Activated T-cell treated with anti-CD3 and anti-CD28 coated beads, Interleukin-2, amount 50 U/mL, for 24 hours (primary cell): Measurements from ENCODE around the gene POU6F2.

Experiments used
- DNase-seq: peaks from one replicate; pipeline ENCODE4 v3.0.0-alpha.2; 2020
- H3K27ac Mint-ChIP-seq: 2 replicates; pipeline ENCODE4 v1.8.0; 2020; ENCODE audit warnings: mild to moderate bottlenecking, mixed read lengths
- H3K27me3 Mint-ChIP-seq: 2 replicates; pipeline ENCODE4 v1.8.0; 2020; ENCODE audit warnings: mixed read lengths
- H3K36me3 Mint-ChIP-seq: 2 replicates; pipeline ENCODE4 v1.8.0; 2020; ENCODE audit warnings: low read depth, mixed read lengths
- H3K4me1 Mint-ChIP-seq: 2 replicates; pipeline ENCODE4 v1.8.0; 2020; ENCODE audit warnings: low read depth, mixed read lengths
- H3K4me3 Mint-ChIP-seq: 2 replicates; pipeline ENCODE4 v1.8.0; 2020; ENCODE audit warnings: mild to moderate bottlenecking, moderate library complexity, mixed read lengths
- H3K9me3 Mint-ChIP-seq: 2 replicates; pipeline ENCODE4 v1.8.0; 2020; ENCODE audit warnings: mixed read lengths

POU6F2 gene

DNA sequence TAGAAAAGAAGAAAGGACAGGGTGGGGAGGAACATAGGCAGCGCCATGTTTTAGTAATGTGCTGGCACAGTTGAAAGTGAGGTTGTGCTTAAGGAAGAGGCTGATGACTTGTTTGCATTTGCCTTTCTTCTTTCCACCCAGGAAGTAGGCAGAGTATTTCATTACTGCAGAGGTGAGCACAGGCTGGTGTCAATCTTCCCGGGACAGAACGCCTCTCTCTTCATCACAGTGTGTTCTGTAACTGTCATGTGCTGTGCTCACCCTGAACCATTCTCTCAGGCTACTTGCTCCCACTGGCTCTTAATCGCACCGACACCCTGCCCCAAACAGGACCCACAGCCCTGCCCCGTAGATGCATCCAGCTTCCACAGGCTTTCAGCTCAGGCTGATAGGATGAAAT lies 452.7 kb downstream of the POU6F2 start:
- H3K4me3 Mint-ChIP-seq = no peak overlapping the region
- H3K36me3 Mint-ChIP-seq = no peaks in the 10 kb centered on the region
- no peak for DNase-seq
- peaks cover 3% of the 10 kb centered on the region for H3K27me3 Mint-ChIP-seq
- H3K4me1 Mint-ChIP-seq = no peaks in the 10 kb centered on the region
- H3K9me3 Mint-ChIP-seq = no peaks in the 10 kb centered on the region
- H3K27ac Mint-ChIP-seq = no peak overlapping the region

DNA sequence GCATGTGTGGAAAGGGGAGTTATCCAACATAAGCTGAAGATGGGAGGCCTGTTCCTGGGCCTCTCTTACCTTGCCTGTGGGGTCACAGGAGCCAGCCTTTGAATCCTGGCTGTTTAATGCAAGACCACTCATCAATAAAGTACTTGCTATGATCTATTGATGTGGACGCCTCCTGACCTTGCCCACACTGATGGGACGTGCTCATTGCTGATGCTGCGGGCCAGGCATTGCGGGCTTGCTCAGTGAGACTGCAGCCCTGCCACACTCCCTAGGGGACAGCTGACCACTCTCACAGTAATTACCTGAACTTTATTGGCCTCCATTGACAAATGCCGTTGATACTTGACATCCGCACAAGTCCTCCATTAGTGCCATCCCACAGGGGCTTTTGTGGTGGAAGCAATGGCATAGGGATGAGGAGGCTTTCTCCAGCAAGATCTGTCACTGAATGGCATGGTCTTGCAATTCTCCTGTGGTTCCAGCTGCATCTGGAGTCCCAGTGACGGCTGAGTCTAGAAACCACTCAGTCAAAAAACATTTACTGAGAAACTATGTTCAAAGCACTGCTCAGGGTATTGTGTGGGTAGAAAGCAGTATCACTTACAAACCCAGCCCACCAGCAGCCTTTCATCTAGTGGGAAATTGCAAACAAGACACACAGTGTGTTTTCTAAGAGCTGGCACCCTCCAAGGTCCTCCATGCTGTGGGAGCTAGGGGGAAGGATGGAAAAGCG lies 453.4 kb downstream of the POU6F2 start:
- no peaks in the 10 kb centered on the region for H3K36me3 Mint-ChIP-seq
- H3K4me3 Mint-ChIP-seq = no peak overlapping the region
- no peaks in the 10 kb centered on the region for H3K4me1 Mint-ChIP-seq
- no peak overlapping the region for H3K27ac Mint-ChIP-seq
- H3K27me3 Mint-ChIP-seq = peaks cover 3% of the 10 kb centered on the region
- no peaks in the 10 kb centered on the region for H3K9me3 Mint-ChIP-seq
- no peak for DNase-seq

DNA sequence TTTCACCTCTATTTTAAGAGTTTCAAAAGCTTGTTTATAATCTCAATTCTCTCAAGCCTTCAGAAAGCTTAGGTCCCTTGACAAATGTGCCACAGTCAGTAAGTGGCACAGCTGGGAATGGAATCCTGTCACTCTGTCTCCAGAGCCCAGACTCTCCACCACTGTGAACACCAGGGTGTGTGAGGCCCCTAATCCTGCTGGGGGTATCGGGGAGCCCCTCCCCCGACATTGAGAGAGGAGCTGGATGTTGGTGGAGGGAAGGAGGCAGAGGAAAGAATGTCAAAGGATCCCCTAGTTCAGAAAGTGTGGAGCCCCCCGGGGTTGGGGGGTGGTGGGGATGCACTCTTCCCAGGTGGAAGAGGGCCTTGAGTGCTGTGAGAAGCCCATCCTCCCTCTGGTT lies 454.7 kb downstream of the POU6F2 start:
- Mint-ChIP-seq H3K4me1 (no peaks in the 10 kb centered on the region), H3K27ac (no peak overlapping the region), H3K27me3 (peaks cover 3% of the 10 kb centered on the region), H3K9me3 (no peaks in the 10 kb centered on the region), H3K36me3 (no peaks in the 10 kb centered on the region), H3K4me3 (no peak overlapping the region)
- DNase-seq = no peak

DNA sequence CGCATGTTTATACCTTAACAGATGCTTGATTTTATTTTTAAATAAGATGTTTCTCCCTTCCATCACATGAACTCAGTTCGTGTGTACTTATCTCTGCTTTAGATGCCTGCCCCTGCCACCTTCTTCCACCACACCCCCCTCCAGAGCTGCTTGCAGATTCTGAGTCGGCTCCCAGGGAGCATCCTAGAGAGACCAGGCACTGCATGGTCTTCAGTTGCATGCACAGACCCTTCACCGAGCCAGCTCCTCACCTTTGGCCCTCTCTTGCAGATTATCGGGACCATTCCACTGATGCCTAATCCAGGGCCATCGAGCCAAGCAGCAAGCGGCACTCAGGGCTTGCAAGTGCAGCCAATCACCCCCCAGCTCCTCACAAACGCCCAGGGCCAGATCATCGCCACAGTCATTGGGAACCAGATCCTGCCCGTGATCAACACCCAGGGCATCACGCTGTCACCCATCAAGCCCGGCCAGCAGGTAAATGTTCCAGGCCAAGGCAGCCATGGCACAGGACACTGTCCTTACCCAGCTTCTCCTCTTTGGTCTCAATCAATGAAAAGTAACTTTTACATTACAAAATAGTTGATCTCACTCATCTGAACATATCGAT lies 455.2 kb downstream of the POU6F2 start:
- H3K27me3 Mint-ChIP-seq = peaks cover 3% of the 10 kb centered on the region
- no peak for DNase-seq
- H3K4me1 Mint-ChIP-seq = no peaks in the 10 kb centered on the region
- no peak overlapping the region for H3K27ac Mint-ChIP-seq
- no peaks in the 10 kb centered on the region for H3K9me3 Mint-ChIP-seq
- no peaks in the 10 kb centered on the region for H3K36me3 Mint-ChIP-seq
- no peak overlapping the region for H3K4me3 Mint-ChIP-seq

DNA sequence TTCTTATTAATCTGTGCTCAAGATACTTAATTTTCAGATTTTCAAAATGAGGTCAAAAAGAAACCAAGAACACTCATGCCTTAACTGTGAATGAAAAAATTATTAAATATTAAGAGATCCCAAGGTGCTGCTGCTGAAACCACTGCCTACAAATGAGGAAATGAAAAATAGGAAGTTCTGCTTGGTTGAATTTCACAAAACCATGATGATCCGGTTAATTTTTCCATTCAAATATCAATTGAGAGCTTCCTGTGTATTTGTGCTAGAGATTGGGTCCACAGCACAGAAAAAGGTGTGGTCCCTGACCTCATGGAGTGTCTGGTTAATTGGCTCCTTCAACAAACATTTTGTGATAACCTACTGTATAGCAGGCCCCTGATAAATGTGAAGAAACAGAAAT lies 455.8 kb downstream of the POU6F2 start:
- H3K27me3 Mint-ChIP-seq = peaks cover 8% of the 10 kb centered on the region
- no peaks in the 10 kb centered on the region for H3K4me1 Mint-ChIP-seq
- H3K36me3 Mint-ChIP-seq = no peaks in the 10 kb centered on the region
- no peak overlapping the region for H3K4me3 Mint-ChIP-seq
- no peaks in the 10 kb centered on the region for H3K9me3 Mint-ChIP-seq
- DNase-seq = no peak
- no peak overlapping the region for H3K27ac Mint-ChIP-seq

DNA sequence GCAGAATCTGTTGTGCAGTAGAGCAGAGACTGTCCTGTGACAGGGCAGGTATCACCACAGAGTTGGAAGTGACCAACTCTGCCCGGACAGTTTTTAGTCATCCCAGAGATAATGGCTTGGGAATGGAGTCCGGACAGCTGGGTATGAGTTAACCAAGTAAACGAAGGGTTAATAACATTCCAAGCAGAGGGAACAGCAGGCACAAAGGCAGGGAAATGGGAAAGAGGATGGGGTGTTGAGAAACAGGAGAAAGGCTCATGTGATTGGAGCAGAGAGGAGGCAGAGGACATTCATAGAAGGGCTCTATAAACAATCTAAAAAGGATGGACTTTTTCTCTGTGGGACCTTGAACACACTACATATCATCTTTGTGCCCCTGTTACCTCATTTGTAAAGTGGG lies 456.3 kb downstream of the POU6F2 start:
- no peak for DNase-seq
- no peaks in the 10 kb centered on the region for H3K36me3 Mint-ChIP-seq
- H3K4me1 Mint-ChIP-seq = no peaks in the 10 kb centered on the region
- H3K27ac Mint-ChIP-seq = no peak overlapping the region
- no peaks in the 10 kb centered on the region for H3K9me3 Mint-ChIP-seq
- H3K27me3 Mint-ChIP-seq = peaks cover 13% of the 10 kb centered on the region
- no peak overlapping the region for H3K4me3 Mint-ChIP-seq

DNA sequence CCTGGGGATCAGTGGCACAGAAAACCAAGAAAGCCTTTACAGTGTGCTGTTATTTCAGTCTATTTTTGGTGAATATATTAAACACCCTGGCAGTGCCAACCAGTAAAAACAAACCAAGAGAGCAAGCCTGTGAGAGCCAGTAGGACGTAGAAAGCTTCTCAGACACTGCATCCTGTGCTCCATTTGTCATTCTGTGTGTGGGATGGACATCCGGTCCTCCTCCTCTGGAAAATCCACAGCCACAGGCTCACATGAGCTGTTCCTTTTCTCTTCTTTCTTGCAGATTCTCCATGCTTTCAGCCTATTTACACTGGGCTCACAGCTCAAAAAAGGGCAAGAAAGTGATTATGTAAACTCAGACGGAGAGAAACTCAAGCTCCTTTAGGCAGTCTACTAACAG lies 468.8 kb downstream of the POU6F2 start:
- Mint-ChIP-seq H3K9me3 (no peaks in the 10 kb centered on the region), H3K27ac (no peak overlapping the region), H3K36me3 (no peaks in the 10 kb centered on the region), H3K4me1 (no peaks in the 10 kb centered on the region), H3K27me3 (peaks cover 46% of the 10 kb centered on the region), H3K4me3 (no peak overlapping the region)
- no peak for DNase-seq

DNA sequence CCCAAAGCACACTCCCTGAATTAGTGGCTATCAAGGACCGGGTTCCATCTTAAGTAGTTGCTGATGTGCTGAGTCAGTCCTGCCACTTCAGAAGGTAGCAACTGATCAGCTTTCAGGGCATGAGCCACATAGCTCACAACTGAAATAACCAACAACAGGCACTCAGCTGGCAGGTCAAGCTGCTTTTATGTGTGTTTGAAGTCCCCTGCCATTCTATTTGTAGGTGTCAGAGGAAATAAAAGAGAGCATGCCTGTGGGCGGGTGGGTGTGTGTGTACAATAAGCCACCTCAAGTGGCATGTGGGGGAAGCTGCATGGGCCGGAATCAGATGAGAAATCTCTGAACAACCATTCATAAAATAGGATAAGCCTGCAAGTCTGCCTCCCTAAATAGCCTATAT lies 474.2 kb downstream of the POU6F2 start:
- H3K9me3 Mint-ChIP-seq = no peaks in the 10 kb centered on the region
- H3K4me1 Mint-ChIP-seq = no peaks in the 10 kb centered on the region
- peaks cover 26% of the 10 kb centered on the region for H3K27me3 Mint-ChIP-seq
- H3K4me3 Mint-ChIP-seq = no peak overlapping the region
- no peak overlapping the region for H3K27ac Mint-ChIP-seq
- no peak for DNase-seq
- no peaks in the 10 kb centered on the region for H3K36me3 Mint-ChIP-seq

DNA sequence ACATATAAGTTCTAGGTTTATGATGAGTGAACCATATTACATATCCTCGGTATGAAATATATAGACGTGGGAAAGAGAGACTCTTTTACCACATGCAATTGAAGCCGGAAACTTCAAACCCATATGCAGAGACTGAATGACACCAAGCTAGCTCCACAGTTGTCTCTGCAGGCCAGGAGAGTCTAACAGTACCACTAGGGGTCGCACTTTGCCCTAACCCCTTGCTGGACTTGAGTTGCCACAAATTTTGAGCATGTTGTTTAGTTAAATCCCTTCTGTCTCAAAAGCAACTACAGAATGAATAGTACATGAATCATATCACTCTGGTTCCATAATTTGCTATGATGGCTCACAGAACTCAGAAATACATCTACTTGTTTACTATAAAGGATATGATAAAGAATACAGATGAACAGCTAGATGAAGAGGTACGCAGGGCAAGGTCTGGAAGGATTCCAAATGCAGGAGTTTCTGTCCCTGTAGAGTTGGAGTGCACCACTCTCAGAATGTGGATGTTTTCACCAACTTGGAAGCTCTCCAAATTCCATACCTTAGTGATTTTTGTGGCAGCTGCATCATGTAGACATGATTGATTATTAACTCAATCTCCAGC lies 476.1 kb downstream of the POU6F2 start:
- no peaks in the 10 kb centered on the region for H3K9me3 Mint-ChIP-seq
- H3K4me1 Mint-ChIP-seq = no peaks in the 10 kb centered on the region
- DNase-seq = peak; percentile 49
- H3K36me3 Mint-ChIP-seq = no peaks in the 10 kb centered on the region
- peaks cover 28% of the 10 kb centered on the region for H3K27me3 Mint-ChIP-seq
- H3K27ac Mint-ChIP-seq = no peak overlapping the region
- no peak overlapping the region for H3K4me3 Mint-ChIP-seq

DNA sequence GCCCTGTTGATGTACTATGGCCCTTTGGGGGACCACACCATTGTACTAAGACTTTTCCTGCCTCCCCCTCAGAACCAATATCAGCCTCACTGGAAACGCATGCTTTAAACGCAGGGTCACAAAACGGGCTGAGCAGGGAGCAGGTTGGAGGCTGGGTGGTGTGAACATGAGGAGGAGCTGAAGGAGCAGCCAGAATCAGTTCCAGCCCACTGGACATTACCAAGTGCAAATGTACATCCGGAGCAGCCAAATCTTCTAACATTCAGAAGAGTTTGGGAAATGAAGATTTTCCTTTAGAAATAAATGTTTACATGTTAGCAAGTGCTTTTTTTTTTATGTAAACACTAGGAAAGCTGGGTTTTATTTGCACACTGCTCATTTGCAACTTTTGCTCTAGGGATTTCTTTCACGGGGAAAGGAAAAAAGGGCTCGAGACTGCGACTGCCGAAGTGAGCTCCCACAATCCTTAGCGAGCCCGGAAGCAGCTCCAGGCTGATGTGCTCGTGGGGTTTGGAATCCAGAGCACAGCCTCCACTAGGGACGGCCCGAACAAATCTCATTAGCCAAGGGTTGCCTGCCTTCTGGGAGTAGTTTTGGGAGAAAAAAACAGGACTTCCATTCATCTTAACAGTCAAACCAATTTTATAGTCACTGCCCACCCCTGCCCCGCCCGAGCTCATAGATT lies 480.5 kb downstream of the POU6F2 start:
- no peaks in the 10 kb centered on the region for H3K4me1 Mint-ChIP-seq
- H3K27ac Mint-ChIP-seq = no peak overlapping the region
- no peak for DNase-seq

DNA sequence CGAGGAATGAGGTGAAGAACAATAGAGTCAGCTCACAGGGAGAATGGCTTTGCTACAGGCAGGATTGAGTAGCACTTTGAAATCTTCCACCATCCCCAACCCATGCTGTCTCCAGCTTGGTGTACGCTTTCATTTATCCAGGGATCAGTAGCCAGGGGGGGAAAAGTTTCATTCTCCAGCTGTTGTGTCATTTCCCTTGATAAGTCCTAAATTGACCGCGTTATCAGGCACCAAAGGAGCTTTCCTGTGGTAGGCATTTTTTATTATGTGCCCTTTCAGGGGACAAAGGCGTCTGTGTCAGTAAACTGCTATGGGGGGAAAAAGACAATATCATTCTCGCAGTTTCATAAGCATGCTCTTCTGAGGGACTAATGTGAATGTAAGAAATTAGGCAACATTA lies 481.9 kb downstream of the POU6F2 start:
- no peak overlapping the region for H3K4me3 Mint-ChIP-seq

More for the DNA sequence above, 480.5 kb downstream of the POU6F2 start:
- no peaks in the 10 kb centered on the region for H3K9me3 Mint-ChIP-seq
- no peak overlapping the region for H3K4me3 Mint-ChIP-seq
- H3K27me3 Mint-ChIP-seq = peaks cover 12% of the 10 kb centered on the region
- H3K36me3 Mint-ChIP-seq = no peaks in the 10 kb centered on the region

DNA sequence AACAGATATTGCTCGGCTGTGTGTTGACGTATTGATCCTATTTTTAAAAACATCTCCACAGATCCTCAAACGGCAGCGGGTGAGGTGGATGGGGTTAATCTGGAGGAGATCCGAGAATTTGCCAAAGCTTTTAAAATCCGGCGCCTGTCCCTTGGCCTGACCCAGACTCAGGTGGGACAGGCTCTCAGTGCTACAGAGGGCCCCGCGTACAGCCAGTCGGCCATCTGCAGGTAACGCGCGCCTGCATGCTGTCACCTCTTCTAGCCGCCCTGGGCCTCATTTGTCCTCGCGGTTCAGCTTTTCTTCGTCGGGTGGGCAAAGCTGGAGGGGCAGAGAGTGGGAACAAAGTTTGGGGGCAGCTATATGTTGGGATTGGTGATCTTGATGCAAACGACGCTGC lies 482.8 kb downstream of the POU6F2 start:
- peaks cover 18% of the 10 kb centered on the region for H3K27me3 Mint-ChIP-seq
- H3K4me1 Mint-ChIP-seq = peaks cover 7% of the 10 kb centered on the region
- H3K27ac Mint-ChIP-seq = no peak overlapping the region
- H3K4me3 Mint-ChIP-seq = no peak overlapping the region
- H3K36me3 Mint-ChIP-seq = no peaks in the 10 kb centered on the region
- H3K9me3 Mint-ChIP-seq = no peaks in the 10 kb centered on the region
- DNase-seq = no peak

More for the DNA sequence above, 481.9 kb downstream of the POU6F2 start:
- H3K27ac Mint-ChIP-seq = no peak overlapping the region
- peaks cover 12% of the 10 kb centered on the region for H3K27me3 Mint-ChIP-seq
- no peaks in the 10 kb centered on the region for H3K36me3 Mint-ChIP-seq
- no peaks in the 10 kb centered on the region for H3K9me3 Mint-ChIP-seq
- no peaks in the 10 kb centered on the region for H3K4me1 Mint-ChIP-seq
- DNase-seq = no peak

DNA sequence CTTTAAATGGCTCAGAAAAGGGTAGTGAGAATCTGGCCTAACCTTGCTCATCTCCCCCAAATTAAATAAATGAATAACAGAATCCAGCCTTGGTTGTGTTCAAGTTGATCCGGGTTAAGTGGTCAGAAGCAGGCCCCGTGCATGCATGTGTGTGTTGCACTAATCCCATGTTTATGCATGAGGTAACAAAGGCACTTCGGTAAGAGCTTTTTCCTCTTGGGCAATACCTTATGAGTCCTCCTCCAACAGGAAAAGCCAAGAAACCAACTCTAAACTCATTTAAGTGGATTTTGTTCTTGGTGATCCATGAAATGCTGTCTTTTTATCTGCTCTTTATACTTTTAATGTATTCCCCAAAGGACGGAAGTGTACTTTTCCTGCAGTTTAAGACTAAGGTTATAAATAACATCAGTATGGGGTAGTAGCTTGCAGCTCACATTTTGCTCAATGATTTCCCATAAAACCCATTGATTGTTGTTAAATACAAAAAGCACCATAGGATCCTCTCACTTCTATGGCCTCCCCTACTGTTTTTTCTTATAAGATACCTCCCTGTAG lies 483.6 kb downstream of the POU6F2 start:
- H3K27ac Mint-ChIP-seq = no peak overlapping the region
- H3K27me3 Mint-ChIP-seq = peaks cover 23% of the 10 kb centered on the region
- H3K4me3 Mint-ChIP-seq = no peak overlapping the region
- no peaks in the 10 kb centered on the region for H3K36me3 Mint-ChIP-seq
- DNase-seq = no peak
- no peaks in the 10 kb centered on the region for H3K9me3 Mint-ChIP-seq
- H3K4me1 Mint-ChIP-seq = peaks cover 7% of the 10 kb centered on the region

DNA sequence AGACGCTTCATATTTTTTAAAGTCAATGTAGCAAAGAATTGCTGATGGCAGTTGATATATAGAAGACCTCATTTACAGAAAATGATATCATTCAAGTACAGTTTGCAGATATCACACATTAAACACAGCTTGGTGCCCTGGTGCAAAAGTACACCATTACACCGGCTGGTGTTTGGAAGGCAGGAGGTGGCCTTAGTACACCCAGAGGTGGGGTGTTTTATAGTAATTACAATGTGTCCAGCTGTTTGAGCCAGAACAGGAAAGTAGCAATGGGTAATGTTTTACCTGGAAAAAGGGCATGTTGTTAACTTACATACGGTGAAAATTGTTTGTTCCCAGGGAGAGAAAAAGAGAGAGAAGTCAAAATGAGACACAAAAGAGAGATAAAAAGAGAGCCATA lies 485.5 kb downstream of the POU6F2 start:
- Mint-ChIP-seq H3K27me3 (peaks cover 35% of the 10 kb centered on the region), H3K4me3 (no peak overlapping the region), H3K36me3 (no peaks in the 10 kb centered on the region), H3K9me3 (no peaks in the 10 kb centered on the region), H3K4me1 (peaks cover 7% of the 10 kb centered on the region), H3K27ac (no peak overlapping the region)
- no peak for DNase-seq
